ENCODE results near the gene GTF2H2C.
"Not testable (repeated sequence)": the region's sequence is repeated elsewhere in the genome, so short reads cannot be mapped to it uniquely, and the experiment has no call there.

Gene GTF2H2C

GRCh38 chr5:69566172-69566571, 6.2 kb downstream of the GTF2H2C start:
- DNase-seq (ENCODE audit: low spot score), result not testable (repeated sequence)

- DNase-seq (ENCODE audit: low spot score), result not testable (repeated sequence)
Observed at GRCh38 chr5:69568072-69568471, 8.1 kb downstream of the GTF2H2C start.

GRCh38 chr5:69583356-69583755, 23.4 kb downstream of the GTF2H2C start:
- DNase-seq (ENCODE audit: low spot score), result not testable (repeated sequence)

- not testable (repeated sequence) for DNase-seq (ENCODE audit: low spot score)
Observed at GRCh38 chr5:69596114-69596840, 36.3 kb downstream of the GTF2H2C start.

- DNase-seq (ENCODE audit: low spot score), result not testable (repeated sequence)
Observed at GRCh38 chr5:69601947-69602346, 42.0 kb downstream of the GTF2H2C start.

GRCh38 chr5:69606839-69607238, 46.8 kb downstream of the GTF2H2C start:
- DNase-seq (ENCODE audit: low spot score), result not testable (repeated sequence)

- DNase-seq (ENCODE audit: low spot score), result not testable (repeated sequence)
Observed at GRCh38 chr5:69607750-69608149, 47.8 kb downstream of the GTF2H2C start.

- not testable (repeated sequence) for DNase-seq (ENCODE audit: low spot score)
Observed at GRCh38 chr5:69608861-69609496, 49.0 kb downstream of the GTF2H2C start.

GRCh38 chr5:69614843-69615242, 54.9 kb downstream of the GTF2H2C start:
- not testable (repeated sequence) for DNase-seq (ENCODE audit: low spot score)

GRCh38 chr5:69631879-69632278, 71.9 kb downstream of the GTF2H2C start:
- DNase-seq (ENCODE audit: low spot score), result not testable (repeated sequence)

Data from D341Med (cell line).